Heart right ventricle (tissue), 16 donors: ENCODE measurements around the gene AKNAD1. TPM values are rescaled to one million over a fixed set of nuclear protein-coding genes. Genes with fewer than 3 reads are reported as not detected.
A peak's percentile ranks its signal among the peaks of the same experiment; 100 is the strongest.

ENCODE experiments used
- ATAC-seq, 8 donors: fragments of 200-7000 bp; cut with Tn5 transposase; one replicate each; pipeline ENCODE4 v1.9.1; 2020; ENCODE audit warnings: mild to moderate bottlenecking in 8 of 8, moderate library complexity in 8 of 8, moderate number of reproducible peaks in 1 of 8
- DNase-seq, 2 donors: peaks; one replicate each; pipeline ENCODE4 v3.0.0-alpha.2; 2020
- H3K27ac ChIP-seq, 10 donors: fragments of 200-600 bp; sonication (generic) in 2 of 10; one replicate each; pipeline versions ENCODE4 v1.5.0 to v1.8.0; 2020 to 2022; ENCODE audit warnings: mild to moderate bottlenecking in 3 of 10
- H3K27me3 ChIP-seq, 7 donors: fragments of 200-600 bp; one replicate each; pipeline ENCODE4 v1.8.0; 2021 to 2022; ENCODE audit warnings: mild to moderate bottlenecking in 2 of 7
- H3K36me3 ChIP-seq, 9 donors: fragments of 200-600 bp; sonication (generic) in 1 of 9; one replicate each; pipeline versions ENCODE4 v1.5.0 to v1.8.0; 2020 to 2022; ENCODE audit warnings: mild to moderate bottlenecking in 2 of 9
- H3K4me1 ChIP-seq, 9 donors: fragments of 200-600 bp; sonication (generic) in 1 of 9; one replicate each; pipeline versions ENCODE4 v1.5.0 to v1.8.0; 2020 to 2022; ENCODE audit warnings: mild to moderate bottlenecking in 4 of 9
- H3K4me3 ChIP-seq, 10 donors: fragments of 200-600 bp; sonication (generic) in 2 of 10; one replicate each; pipeline versions ENCODE4 v1.5.0 to v1.8.0; 2020 to 2022; ENCODE audit warnings: mild to moderate bottlenecking in 7 of 10, moderate library complexity in 2 of 10
- H3K9me3 ChIP-seq, 11 donors: fragments of 200-600 bp in 10 of 11; sonication (generic) in 2 of 11; one replicate each; pipeline versions ENCODE4 v1.5.0 to v1.8.0; 2013 to 2022; ENCODE audit warnings: mild to moderate bottlenecking in 2 of 11, control low read depth in 1 of 11, moderate library complexity in 1 of 11
- CTCF ChIP-seq, 9 donors: fragments of 200-600 bp; sonication (generic) in 2 of 9; IDR thresholded peaks; one replicate each; pipeline versions ENCODE4 v1.5.0 to v1.8.0; 2021 to 2022; ENCODE audit warnings: antibody characterized with exemption in 9 of 9, mild to moderate bottlenecking in 5 of 9, moderate library complexity in 1 of 9
- WGBS, 2 donors: extraction: QIAGEN DNeasy Blood & Tissue Kit; methylation state at CpG; one replicate each; pipeline ENCODE4 v1.1.7; 2013; ENCODE audit warnings: inconsistent platforms in 1 of 2; 5-methylcytosine and 5-hydroxymethylcytosine counted together
- intact Hi-C, 10 donors: fragments of 100-400 bp; cut with DNase I; formaldehyde crosslinking; loops; one replicate each; pipeline versions ENCODE4 v1.11.1 to v1.14.2; 2022
- polyA plus RNA-seq, 2 donors: library from polyadenylated mRNA; stranded (reverse); fragments of 200-250 nt; gene quantifications; one replicate each; pipeline ENCODE4 v1.2.3, GENCODE V29; 2013
- total RNA-seq, 10 donors: library from RNA; stranded (reverse); fragmentation: NEBNext Ultra II Directional in 3 of 10; extraction: Animal tissue kit (Norgen Biotek cat#: 25700) in 3 of 10; gene quantifications; one replicate each; pipeline versions ENCODE4 v1.2.1 to v1.2.4, GENCODE V29; 2021 to 2023
- donor health status: Arrhythmogenic right ventricular cardiomyopathy.
- donor health status: ischemic (EF 13 %, LVEDD 7.1; RV severe dilation, severe dysfunction).
- donor health status: healthy with polysubstance abuse.
- donor health status: DM: no; HTN: yes; CAD: no.
- donor health status: DM: no; HTN: no; CAD: no.
- donor health status: ischemic (EF 25% LVEDD 6.9; RV normal size, moderate dysfunction).
- donor health status: ischemic (EF 25% LVEDD 5.7; RV mildly dilated, moderate dysfunction).
- donor health status: healthy.
- donor health status: DM: yes; HTN: yes; CAD: no.
- donor health status: Ischemic cardiomyopathy.
- donor health status: ischemic (EF 35%, LVEDD 5.7; RV mildly dilated, moderate dysfunction).
- donor health status: nonischemic (EF 11% LVEDD 7.7; RV severe dilation, severe dysfunction).
- donor health status: DM: yes; HTN: yes; CAD: no.
- donor health status: PGD.
- donor health status: ischemic (EF 29% LVEDD 5.4; RV normal size, mild dysfunction).
- donor health status: nonischemic (EF 23%, LVEDD 6.1; RV moderate dilation, normal function).

The AKNAD1 gene
- total and polyA plus RNA-seq, 12 donors = 0.06 to 0.15 TPM; not detected in 10

GRCh38 chr1:108767115-108767514, 89.8 kb downstream of the AKNAD1 start:
- DNase-seq (no peak), ATAC-seq (peak in 3 of 8 donors; percentile 59 to 75 (median 65))
- H3K36me3 ChIP-seq = peaks cover 0 to 89% (median 30%) of the 10 kb centered on the region in 9 donors
- no peaks in the 10 kb centered on the region for H3K27me3 ChIP-seq
- no peak for TF ChIP-seq CTCF (IDR thresholded peaks at IDR 0.05)
- intact Hi-C loops = no loop called here
- H3K9me3 ChIP-seq = no peaks in the 10 kb centered on the region
- peak overlapping the region in 1 of 10 donors; percentile 7 for H3K27ac ChIP-seq
- H3K4me1 ChIP-seq = peaks cover 0 to 15% (median 11%) of the 10 kb centered on the region in 9 donors
- WGBS, 2 donors = 50 to 62% methylated on average over 1 of the region's 1 CpG
- no peak overlapping the region for H3K4me3 ChIP-seq

Other genes with a start within 250 kb of the AKNAD1 start
- gene HENMT1, start 196.0 kb downstream of the AKNAD1 start, total RNA-seq = 1 to 10 TPM in 5 of 10 donors, under 1 TPM in 5; 0.36 to 3.0 (median 1.3) TPM
- gene HENMT1, start 196.0 kb downstream of the AKNAD1 start, polyA plus RNA-seq = 1 to 10 TPM in 1 of 2 donors, under 1 TPM in 1; 0.66 to 1.2 TPM
- gene PRPF38B, start 164.8 kb downstream of the AKNAD1 start, total RNA-seq = 10 to 100 TPM; 11.2 to 22.8 (median 13.3) TPM
- gene PRPF38B, start 164.8 kb downstream of the AKNAD1 start, polyA plus RNA-seq = 10 to 100 TPM; 15.1 to 42.7 TPM
- gene FNDC7, start 144.2 kb downstream of the AKNAD1 start, total RNA-seq = under 1 TPM in 1 of 10 donors, not detected in 9; 0.13 TPM
- not detected for gene FNDC7, start 144.2 kb downstream of the AKNAD1 start, polyA plus RNA-seq
- 10 to 100 TPM; 18.1 to 34.4 (median 22.9) TPM for gene STXBP3, start 110.4 kb downstream of the AKNAD1 start, total RNA-seq
- 10 to 100 TPM; 19.7 to 34.5 TPM for gene STXBP3, start 110.4 kb downstream of the AKNAD1 start, polyA plus RNA-seq
- gene GPSM2, start 19.9 kb upstream of the AKNAD1 start, total RNA-seq = 1 to 10 TPM in 8 of 10 donors, under 1 TPM in 2; 0.66 to 6.4 (median 1.8) TPM
- 1 to 10 TPM; 1.3 to 3.2 TPM for gene GPSM2, start 19.9 kb upstream of the AKNAD1 start, polyA plus RNA-seq
- gene CLCC1, start 106.4 kb upstream of the AKNAD1 start, total RNA-seq = 10 to 100 TPM; 25.5 to 32.5 (median 28.3) TPM
- gene CLCC1, start 106.4 kb upstream of the AKNAD1 start, polyA plus RNA-seq = 10 to 100 TPM; 11.3 to 12.9 TPM
- gene WDR47, start 185.0 kb upstream of the AKNAD1 start, total RNA-seq = 10 to 100 TPM; 10.7 to 20.6 (median 14.4) TPM
- gene WDR47, start 185.0 kb upstream of the AKNAD1 start, polyA plus RNA-seq = 1 to 10 TPM; 3.5 to 4.6 TPM
- 10 to 100 TPM; 45.8 to 69.9 (median 59.0) TPM for gene TAF13, start 218.9 kb upstream of the AKNAD1 start, total RNA-seq
- gene TAF13, start 218.9 kb upstream of the AKNAD1 start, polyA plus RNA-seq = 10 to 100 TPM; 18.4 to 42.4 TPM
- gene TMEM167B, start 233.7 kb upstream of the AKNAD1 start, total RNA-seq = 10 to 100 TPM; 27.5 to 52.9 (median 41.2) TPM
- gene TMEM167B, start 233.7 kb upstream of the AKNAD1 start, polyA plus RNA-seq = 10 to 100 TPM; 12.0 to 17.2 TPM